ENCODE results near the gene CYP1A2. TPM values are rescaled to one million over a fixed set of nuclear protein-coding genes. Genes with fewer than 3 reads are reported as not detected.

Gene CYP1A2
- total and polyA plus RNA-seq, 2 of the 13 experiments (the other 11 are each of a cell fraction or from before 2014, with no cell fraction given): 0.07 TPM; not detected in 1

GRCh38 chr15:74783072-74783807 is 34.6 kb downstream of the CYP1A2 start (continued):
- no peak for TF ChIP-seq LCORL (IDR thresholded peaks at IDR 0.05)
- TF ChIP-seq LCORL (CRISPR knock-in tag; IDR thresholded peaks at IDR 0.05): peak; percentile 79
- no peak for TF ChIP-seq ZNF335 (CRISPR knock-in tag; IDR thresholded peaks at IDR 0.05)
- TF ChIP-seq FLYWCH1 (CRISPR knock-in tag; IDR thresholded peaks at IDR 0.05): no peak
- no peak for TF ChIP-seq ZNF12 (CRISPR knock-in tag; IDR thresholded peaks at IDR 0.05)
- TF ChIP-seq, protein P1, sequence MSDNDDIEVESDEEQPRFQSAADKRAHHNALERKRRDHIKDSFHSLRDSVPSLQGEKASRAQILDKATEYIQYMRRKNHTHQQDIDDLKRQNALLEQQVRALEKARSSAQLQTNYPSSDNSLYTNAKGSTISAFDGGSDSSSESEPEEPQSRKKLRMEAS (IDR thresholded peaks at IDR 0.05): peak; percentile 89
- 0 out of 2 replicates have a peak, but pooled peaks have one; percentile 34 for TF ChIP-seq ZNF331 (CRISPR knock-in tag; IDR thresholded peaks at IDR 0.05)
- TF ChIP-seq YEATS2 (CRISPR knock-in tag; IDR thresholded peaks at IDR 0.05; ENCODE audit: borderline replicate concordance): peak; percentile 23; the same call in 1 of the 2 replicates
- TF ChIP-seq, protein P2, sequence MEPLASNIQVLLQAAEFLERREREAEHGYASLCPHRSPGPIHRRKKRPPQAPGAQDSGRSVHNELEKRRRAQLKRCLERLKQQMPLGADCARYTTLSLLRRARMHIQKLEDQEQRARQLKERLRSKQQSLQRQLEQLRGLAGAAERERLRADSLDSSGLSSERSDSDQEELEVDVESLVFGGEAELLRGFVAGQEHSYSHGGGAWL (CRISPR knock-in tag; IDR thresholded peaks at IDR 0.05): peak; percentile 66; the same call in 1 of the 2 replicates
- peak; percentile 46; the same call in 1 of the 2 replicates for TF ChIP-seq ZNF607 (CRISPR knock-in tag; IDR thresholded peaks at IDR 0.05; ENCODE audit: borderline replicate concordance)
- 0 out of 2 replicates have a peak, but pooled peaks have one; percentile 34 for TF ChIP-seq ZNF543 (CRISPR knock-in tag; IDR thresholded peaks at IDR 0.05)
- TF ChIP-seq, protein P3, sequence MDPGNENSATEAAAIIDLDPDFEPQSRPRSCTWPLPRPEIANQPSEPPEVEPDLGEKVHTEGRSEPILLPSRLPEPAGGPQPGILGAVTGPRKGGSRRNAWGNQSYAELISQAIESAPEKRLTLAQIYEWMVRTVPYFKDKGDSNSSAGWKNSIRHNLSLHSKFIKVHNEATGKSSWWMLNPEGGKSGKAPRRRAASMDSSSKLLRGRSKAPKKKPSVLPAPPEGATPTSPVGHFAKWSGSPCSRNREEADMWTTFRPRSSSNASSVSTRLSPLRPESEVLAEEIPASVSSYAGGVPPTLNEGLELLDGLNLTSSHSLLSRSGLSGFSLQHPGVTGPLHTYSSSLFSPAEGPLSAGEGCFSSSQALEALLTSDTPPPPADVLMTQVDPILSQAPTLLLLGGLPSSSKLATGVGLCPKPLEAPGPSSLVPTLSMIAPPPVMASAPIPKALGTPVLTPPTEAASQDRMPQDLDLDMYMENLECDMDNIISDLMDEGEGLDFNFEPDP (CRISPR knock-in tag; conservative IDR thresholded peaks at IDR 0.05): 0 out of 2 replicates have a peak, but pooled peaks have one; percentile 53
- TF ChIP-seq SP4 (CRISPR knock-in tag; IDR thresholded peaks at IDR 0.05): peak; percentile 61
- TF ChIP-seq KLF16 (CRISPR knock-in tag; IDR thresholded peaks at IDR 0.05): no peak
- TF ChIP-seq ZNF879 (CRISPR knock-in tag; IDR thresholded peaks at IDR 0.05): 0 out of 2 replicates have a peak, but pooled peaks have one; percentile 74
- TF ChIP-seq MTF2 (CRISPR knock-in tag; IDR thresholded peaks at IDR 0.05; ENCODE audit: borderline replicate concordance): peak; percentile 59; the same call in 1 of the 2 replicates
- peak; percentile 43; the same call in 1 of the 2 replicates for TF ChIP-seq THAP9 (CRISPR knock-in tag; IDR thresholded peaks at IDR 0.05; ENCODE audit: borderline replicate concordance)
- TF ChIP-seq PHF5A (CRISPR knock-in tag; IDR thresholded peaks at IDR 0.05; ENCODE audit: low read depth, unreplicated experiment): no peak
- no peak for TF ChIP-seq ZNF136 (CRISPR knock-in tag; IDR thresholded peaks at IDR 0.05; ENCODE audit: low read depth)
- TF ChIP-seq HCFC1 (IDR thresholded peaks at IDR 0.05; ENCODE audit: low read depth, low read length): no peak
- 0 out of 2 replicates have a peak, but pooled peaks have one; percentile 48 for TF ChIP-seq ZNF746 (CRISPR knock-in tag; IDR thresholded peaks at IDR 0.05)
- TF ChIP-seq HNRNPUL1 (IDR thresholded peaks at IDR 0.05; ENCODE audit: low read depth, low read length): no peak
- TF ChIP-seq, protein P4, sequence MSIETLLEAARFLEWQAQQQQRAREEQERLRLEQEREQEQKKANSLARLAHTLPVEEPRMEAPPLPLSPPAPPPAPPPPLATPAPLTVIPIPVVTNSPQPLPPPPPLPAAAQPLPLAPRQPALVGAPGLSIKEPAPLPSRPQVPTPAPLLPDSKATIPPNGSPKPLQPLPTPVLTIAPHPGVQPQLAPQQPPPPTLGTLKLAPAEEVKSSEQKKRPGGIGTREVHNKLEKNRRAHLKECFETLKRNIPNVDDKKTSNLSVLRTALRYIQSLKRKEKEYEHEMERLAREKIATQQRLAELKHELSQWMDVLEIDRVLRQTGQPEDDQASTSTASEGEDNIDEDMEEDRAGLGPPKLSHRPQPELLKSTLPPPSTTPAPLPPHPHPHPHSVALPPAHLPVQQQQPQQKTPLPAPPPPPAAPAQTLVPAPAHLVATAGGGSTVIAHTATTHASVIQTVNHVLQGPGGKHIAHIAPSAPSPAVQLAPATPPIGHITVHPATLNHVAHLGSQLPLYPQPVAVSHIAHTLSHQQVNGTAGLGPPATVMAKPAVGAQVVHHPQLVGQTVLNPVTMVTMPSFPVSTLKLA (IDR thresholded peaks at IDR 0.05): 0 out of 2 replicates have a peak, but pooled peaks have one; percentile 6
- TF ChIP-seq ZBTB42 (CRISPR knock-in tag; IDR thresholded peaks at IDR 0.05): peak; percentile 86; the same call in 1 of the 2 replicates
- no peak for TF ChIP-seq RARG (CRISPR knock-in tag; IDR thresholded peaks at IDR 0.05; ENCODE audit: low read depth)
